Ovary (tissue), 9 donors: ENCODE results near the gene ACTA1. TPM values are rescaled to one million over a fixed set of nuclear protein-coding genes. Genes with fewer than 3 reads are reported as not detected.

Experiments used
- DNase-seq, 5 donors: peaks; one replicate each; pipeline ENCODE4 v3.0.0-alpha.2; 2019 to 2020
- H3K27ac ChIP-seq, 2 donors: fragments of 200-600 bp; one replicate each; pipeline versions ENCODE4 v1.5.1 to v1.8.0; 2019 to 2022
- H3K27me3 ChIP-seq: fragments of 200-600 bp; one replicate; pipeline ENCODE4 v1.8.0; 2022
- H3K36me3 ChIP-seq: fragments of 200-600 bp; sonication (generic); one replicate; pipeline ENCODE4 v1.5.1; 2019
- H3K4me1 ChIP-seq: one replicate; pipeline ENCODE4 v1.8.1; 2013; ENCODE audit warnings: mild to moderate bottlenecking, moderate library complexity; ENCODE audit not compliant: insufficient read depth
- H3K4me3 ChIP-seq: fragments of 200-600 bp; sonication (generic); one replicate; pipeline ENCODE4 v1.5.1; 2017
- H3K9me3 ChIP-seq, 2 donors: fragments of 200-600 bp in 1 of 2; sonication (generic) in 1 of 2; one replicate each; pipeline versions ENCODE4 v1.5.1 to v1.8.1; 2013 to 2019; ENCODE audit warnings: mild to moderate bottlenecking in 1 of 2, moderate library complexity in 1 of 2
- CTCF ChIP-seq, 3 donors: fragments of 450-650 bp in 2 of 3; fragments of 200-600 bp in 1 of 3; IDR thresholded peaks; one replicate each; pipeline versions ENCODE4 v1.5.1 to v1.8.0; 2016 to 2022; ENCODE audit warnings: antibody characterized with exemption in 3 of 3, mild to moderate bottlenecking in 1 of 3
- EP300 ChIP-seq: sonication (generic); formaldehyde crosslinking; IDR thresholded peaks from one replicate; pipeline ENCODE4 v1.6.1; 2017; ENCODE audit warnings: antibody characterized with exemption
- POLR2A ChIP-seq: fragments of 450-650 bp; IDR thresholded peaks from one replicate; pipeline ENCODE4 v1.6.1; 2017; ENCODE audit warnings: antibody characterized with exemption, mild to moderate bottlenecking, moderate library complexity
- WGBS, 3 donors: extraction: QIAGEN DNeasy Blood & Tissue Kit in 1 of 3; methylation state at CpG; one replicate each; pipeline versions ENCODE4 v1.1.5 to v1.1.7; 2013 to 2017; 5-methylcytosine and 5-hydroxymethylcytosine counted together
- intact Hi-C, 4 donors: fragments of 100-400 bp; cut with DNase I; formaldehyde crosslinking; loops; one replicate each; pipeline versions ENCODE4 v1.11.0 to v1.15.1; 2022 to 2023
- polyA plus RNA-seq, 2 donors: library from polyadenylated mRNA; stranded (reverse); fragments of 200-250 nt in 1 of 2; fragments of 350-450 nt in 1 of 2; fragmentation: Illumina TruSeq in 1 of 2; extraction: RNeasy Lipid Tissue Mini Kit (QIAGEN cat#74804) in 1 of 2; gene quantifications; one replicate each; pipeline ENCODE4 v1.2.3, GENCODE V29; 2013 to 2014
- small RNA-seq: library from RNA; depleted of rRNA; stranded (forward); fragments of <200 nt; gene quantifications from one replicate; pipeline ENCODE3, GENCODE V24; 2016
- total RNA-seq, 7 donors: library from RNA; depleted of rRNA in 2 of 7; stranded (reverse); fragments of >200 nt in 2 of 7; fragmentation: NEBNext Ultra II Directional in 3 of 7; extraction: Animal tissue kit (Norgen Biotek cat#: 25700) in 3 of 7; gene quantifications; one replicate each; pipeline versions ENCODE4 v1.1.0 to v1.2.4, GENCODE V29; 2016 to 2023
- donor health status: DM: no; HTN: no; CAD: no; lungs with moderate emphysema.
- donor health status: DM: no; HTN: no; CAD: no.
- donor health status: Bipolar disorder and iron deficiency.
- donor health status: DM: yes; HTN: yes; CAD: no.
- donor health status: DM: no; HTN: no; CAD: no.
- donor health status: DM: yes; HTN: yes; CAD: no.

Gene ACTA1
- total and polyA plus RNA-seq, 9 donors = 0.33 to 3.3 (median 0.70) TPM; not detected in 4

- 90 to 94% (median 93%) methylated on average over 5 of the region's 5 CpGs for WGBS, 3 donors
- no peak for TF ChIP-seq POLR2A
- TF ChIP-seq EP300 = no peak
- no peak for TF ChIP-seq CTCF (IDR thresholded peaks at IDR 0.05)
- Histone ChIP-seq H3K4me3 (no peak overlapping the region), H3K9me3 (no peaks in the 10 kb centered on the region), H3K4me1 (no peaks in the 10 kb centered on the region), H3K36me3 (no peaks in the 10 kb centered on the region), H3K27ac (no peak overlapping the region), H3K27me3 (no peaks in the 10 kb centered on the region)
- DNase-seq = no peak
- intact Hi-C loops = no loop called here
Observed at GRCh38 chr1:229383961-229384360, 49.9 kb downstream of the ACTA1 start.

GRCh38 chr1:229383188-229383587 is 50.7 kb downstream of the ACTA1 start:
- no peaks in the 10 kb centered on the region for H3K9me3 ChIP-seq
- H3K4me3 ChIP-seq = no peak overlapping the region
- intact Hi-C loops = no loop called here
- WGBS, 3 donors = 84 to 91% (median 87%) methylated on average over 3 of the region's 3 CpGs
- no peaks in the 10 kb centered on the region for H3K36me3 ChIP-seq
- H3K4me1 ChIP-seq = no peaks in the 10 kb centered on the region
- H3K27ac ChIP-seq = no peak overlapping the region
- no peaks in the 10 kb centered on the region for H3K27me3 ChIP-seq
- TF ChIP-seq EP300 (no peak), CTCF (IDR thresholded peaks at IDR 0.05) (no peak), POLR2A (no peak)
- DNase-seq = no peak

Small RNA genes within 50 kb of the gene (small RNA-seq; reads per million reads assigned to genes)
- not detected for gene RN7SKP276
- not detected for gene RNU6-180P

Other genes with a start within 250 kb of the ACTA1 start
- 10 to 100 TPM; 19.5 to 69.2 (median 62.3) TPM for gene RAB4A, start 163.0 kb downstream of the ACTA1 start, total RNA-seq
- 10 to 100 TPM; 29.6 to 34.8 TPM for gene RAB4A, start 163.0 kb downstream of the ACTA1 start, polyA plus RNA-seq
- gene CCSAP, start 91.0 kb downstream of the ACTA1 start, total RNA-seq = 1 to 10 TPM; 3.3 to 9.2 (median 6.8) TPM
- 1 to 10 TPM; 3.7 to 5.6 TPM for gene CCSAP, start 91.0 kb downstream of the ACTA1 start, polyA plus RNA-seq
- gene NUP133, start 74.2 kb upstream of the ACTA1 start, total RNA-seq = 10 to 100 TPM; 40.5 to 49.2 (median 40.8) TPM
- gene NUP133, start 74.2 kb upstream of the ACTA1 start, polyA plus RNA-seq = 10 to 100 TPM; 15.3 to 29.3 TPM
- 10 to 100 TPM in 5 of 7 donors, 1 to 10 TPM in 2; 7.6 to 15.4 (median 10.3) TPM for gene ABCB10, start 124.6 kb upstream of the ACTA1 start, total RNA-seq
- gene ABCB10, start 124.6 kb upstream of the ACTA1 start, polyA plus RNA-seq = 1 to 10 TPM; 5.6 to 6.9 TPM
- gene TAF5L, start 192.0 kb upstream of the ACTA1 start, total RNA-seq = 10 to 100 TPM in 6 of 7 donors, 1 to 10 TPM in 1; 7.6 to 19.8 (median 12.5) TPM
- gene TAF5L, start 192.0 kb upstream of the ACTA1 start, polyA plus RNA-seq = 10 to 100 TPM in 1 of 2 donors, 1 to 10 TPM in 1; 9.1 to 18.8 TPM
- gene URB2, start 192.2 kb upstream of the ACTA1 start, total RNA-seq = 10 to 100 TPM in 4 of 7 donors, 1 to 10 TPM in 3; 4.5 to 16.7 (median 11.2) TPM
- 1 to 10 TPM; 2.2 to 6.1 TPM for gene URB2, start 192.2 kb upstream of the ACTA1 start, polyA plus RNA-seq